Measurements from ENCODE around the gene DTHD1.

The DTHD1 gene

DNA sequence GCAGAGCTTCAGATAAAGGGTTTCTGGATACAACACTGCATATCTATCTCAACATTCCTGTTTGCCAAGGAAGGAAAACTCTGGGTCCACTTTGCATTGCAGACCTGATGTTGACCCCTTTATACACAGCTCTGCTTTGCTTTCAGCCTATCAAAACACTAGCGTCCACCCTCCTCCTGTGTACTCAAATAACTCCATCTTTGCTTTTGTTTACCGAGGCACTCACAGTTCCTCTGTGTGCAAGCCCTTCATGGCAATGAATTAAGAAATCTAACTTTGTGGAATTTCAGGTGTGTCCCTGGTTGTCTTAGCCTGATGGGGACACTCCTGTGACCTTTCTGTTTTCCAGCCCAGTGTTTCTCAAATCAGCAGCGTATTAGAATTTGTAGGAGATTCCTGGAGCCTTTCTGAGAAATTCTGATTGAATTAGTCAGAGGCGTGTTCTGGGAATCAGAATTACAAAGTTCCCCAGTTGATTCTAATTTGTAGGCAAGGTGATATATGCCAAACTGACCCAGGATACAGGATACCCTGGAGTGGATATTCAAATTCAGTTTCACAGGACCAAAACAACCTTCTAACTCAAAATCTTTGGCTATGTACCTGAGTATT, 68.6 kb downstream of the DTHD1 start:
- DNase-seq (ENCODE audit: low read depth): no peak

- no peak for DNase-seq (ENCODE audit: low read depth)
Measured at GRCh38 chr4:36351082-36351666, 69.8 kb downstream of the DTHD1 start.

DNA sequence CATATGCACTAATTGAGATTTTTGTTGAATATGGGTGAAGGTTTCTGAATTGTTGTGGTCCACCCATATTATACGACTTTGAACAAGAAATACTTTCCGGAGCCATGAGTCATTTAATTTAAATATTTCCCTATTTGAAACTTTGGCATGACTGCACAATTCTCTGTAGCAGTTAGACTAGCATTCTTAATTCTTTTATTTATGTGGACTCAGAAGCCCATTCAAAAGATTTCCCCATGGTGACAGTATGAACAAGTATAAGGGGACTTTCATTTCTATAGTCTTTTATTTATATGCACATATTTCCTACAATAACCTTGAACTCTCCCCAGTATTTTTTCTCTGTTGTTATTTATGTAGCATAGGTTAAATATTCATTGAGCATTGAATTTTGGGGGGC, 72.6 kb downstream of the DTHD1 start:
- no peak for DNase-seq (ENCODE audit: low read depth)

DNA sequence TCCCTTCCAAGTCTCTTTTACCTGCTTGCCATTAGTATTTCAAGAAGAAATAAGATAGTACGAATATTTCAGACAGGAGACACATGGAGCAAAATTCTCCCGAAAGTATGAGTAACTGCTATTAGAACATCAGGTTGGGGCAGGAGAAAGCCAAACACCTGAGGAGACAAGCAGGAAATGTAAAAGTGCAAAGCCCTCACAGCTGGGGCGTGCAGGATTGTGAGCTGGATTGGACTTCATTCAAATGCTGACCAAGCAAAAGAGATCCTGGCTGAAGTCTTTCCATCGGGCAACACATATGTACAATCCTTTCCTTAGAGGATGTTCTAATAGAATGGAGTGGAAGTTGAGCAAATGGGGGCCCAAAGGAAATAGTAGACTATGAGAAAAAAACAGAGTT, 76.8 kb downstream of the DTHD1 start:
- no peak for DNase-seq (ENCODE audit: low read depth)

DNA sequence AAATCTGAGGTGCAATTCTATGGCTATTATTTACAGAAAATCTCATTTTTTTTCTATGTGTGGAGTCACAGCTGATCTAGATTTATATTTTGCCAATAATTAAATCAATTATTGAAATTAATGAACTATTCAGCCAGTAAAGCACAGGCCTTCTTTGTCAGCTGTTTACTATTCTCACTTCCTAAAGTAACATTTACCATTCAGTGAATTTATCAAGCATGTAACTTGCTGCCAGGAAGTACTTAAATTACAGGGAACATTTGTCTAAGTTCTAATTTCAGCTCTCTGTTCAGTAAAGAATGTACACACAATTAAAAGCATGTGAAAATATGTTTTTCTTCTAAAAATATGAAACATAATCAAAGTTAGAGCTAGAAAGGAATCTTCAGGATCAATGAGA, 79.3 kb downstream of the DTHD1 start:
- no peak for DNase-seq (ENCODE audit: low read depth)

GRCh38 chr4:36363024-36363423, 81.6 kb downstream of the DTHD1 start:
- DNase-seq (ENCODE audit: low read depth): no peak

GRCh38 chr4:36374836-36375511, 93.6 kb downstream of the DTHD1 start:
- DNase-seq (ENCODE audit: low read depth): no peak

DNA sequence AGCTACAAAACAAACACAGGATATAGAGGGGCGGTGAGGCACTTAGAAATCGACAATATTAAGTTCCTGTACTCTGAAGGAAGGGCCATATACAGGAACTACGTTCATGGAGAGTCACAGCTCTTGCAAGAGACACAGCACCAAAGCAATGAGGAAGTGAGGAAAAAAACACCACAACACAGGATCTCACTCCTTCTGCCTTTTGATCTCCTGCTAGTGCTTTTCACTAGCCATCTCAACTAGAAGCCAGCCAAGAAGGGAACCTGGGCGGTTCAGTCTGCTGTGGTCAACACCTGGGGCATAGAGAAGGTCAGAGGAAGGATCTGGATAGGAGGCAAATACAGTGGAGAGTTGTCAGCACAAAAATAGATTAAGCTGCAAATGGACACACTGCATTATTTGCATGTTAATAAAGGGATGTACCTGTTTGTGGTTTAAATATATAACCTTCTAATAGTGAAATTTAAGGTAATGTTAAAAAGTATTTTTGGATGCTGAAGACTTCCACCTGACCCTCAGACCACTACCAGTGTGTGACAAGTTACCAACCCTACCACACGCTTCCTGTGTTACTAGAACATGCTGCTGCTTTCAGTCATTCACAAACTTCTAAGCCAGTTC, 104.6 kb downstream of the DTHD1 start:
- no peak for DNase-seq (ENCODE audit: low read depth)

DNA sequence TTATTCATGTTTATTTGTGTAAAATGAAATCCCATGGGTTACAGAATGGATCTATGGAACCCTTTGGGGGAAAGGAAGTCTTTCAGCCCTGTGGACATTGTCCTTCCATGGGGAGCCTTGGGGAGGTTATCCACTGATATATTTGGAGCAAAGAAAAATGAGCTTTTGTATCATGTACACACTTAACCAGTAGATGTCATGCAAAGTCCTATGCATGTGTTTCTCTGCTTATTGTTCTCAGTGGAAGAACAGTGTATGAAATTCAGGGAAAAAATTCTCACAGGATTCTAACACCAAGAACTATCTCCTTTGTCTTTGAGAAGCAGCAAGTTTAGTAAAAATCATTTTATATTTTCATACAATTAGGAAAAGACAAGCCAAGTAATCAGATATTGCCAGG, 105.3 kb downstream of the DTHD1 start:
- no peak for DNase-seq (ENCODE audit: low read depth)

DNA sequence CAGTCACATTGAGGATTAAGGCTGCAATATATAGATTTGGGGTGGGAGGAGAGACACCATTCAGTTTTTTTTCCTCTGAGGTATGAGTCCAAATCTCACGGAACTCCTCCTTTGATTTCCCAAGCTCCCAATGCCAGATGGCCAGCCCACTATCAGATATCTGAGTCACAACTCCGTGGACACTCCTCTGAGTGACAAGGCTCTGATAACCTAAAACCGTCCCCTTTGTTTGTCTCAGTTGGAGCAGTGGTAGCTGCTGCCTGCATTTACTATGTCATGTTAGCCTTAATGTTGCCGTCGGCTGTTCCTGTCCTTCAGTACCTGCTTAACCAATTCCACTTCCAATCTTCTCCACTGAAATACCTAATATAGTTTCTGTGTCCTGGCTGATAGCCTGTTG, 107.3 kb downstream of the DTHD1 start:
- no peak for DNase-seq (ENCODE audit: low read depth)

DNA sequence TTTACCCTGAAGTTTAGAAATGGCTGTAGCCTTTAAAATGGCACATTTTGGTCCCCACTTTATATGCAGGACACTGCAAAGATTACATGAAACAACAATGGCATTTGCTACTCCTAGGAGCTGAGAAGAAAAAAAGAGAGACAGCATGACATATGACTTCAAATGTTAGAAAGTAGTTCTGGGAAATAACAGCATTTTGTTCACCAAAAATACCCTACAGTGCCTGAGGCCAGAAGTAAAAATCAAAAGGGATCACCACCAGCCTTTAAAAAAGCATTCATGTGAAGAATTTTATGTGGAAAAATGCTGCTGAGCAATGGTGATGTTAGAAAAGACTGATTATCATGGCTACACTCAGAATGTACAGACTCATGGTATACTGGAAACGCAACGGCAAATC, 110.0 kb downstream of the DTHD1 start:
- DNase-seq (ENCODE audit: low read depth): no peak

DNA sequence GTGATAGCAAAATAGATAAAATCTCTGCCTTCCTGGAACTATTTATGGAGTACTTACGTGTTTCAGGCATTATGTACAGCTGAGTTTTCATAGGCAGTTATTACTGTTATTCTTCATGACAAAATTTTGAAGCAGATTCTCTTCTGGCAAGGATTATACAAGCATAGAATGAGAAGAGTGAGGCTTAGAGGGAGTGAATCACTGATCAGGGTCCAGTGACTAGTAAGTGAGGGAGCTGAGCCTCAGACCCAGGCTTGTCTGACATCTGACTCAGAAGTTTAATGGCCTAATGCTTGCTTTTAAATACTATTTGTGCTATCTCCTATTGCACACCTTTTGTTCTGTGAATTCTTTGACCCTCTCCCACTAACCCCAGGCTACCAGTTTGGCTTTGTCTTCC, 110.6 kb downstream of the DTHD1 start:
- DNase-seq (ENCODE audit: low read depth): no peak

GRCh38 chr4:36392916-36393315, 111.5 kb downstream of the DTHD1 start:
- no peak for DNase-seq (ENCODE audit: low read depth)

Data from fibroblast of gingiva (primary cell).